ENCODE data around the gene UGT1A6. TPM values are rescaled to one million over a fixed set of nuclear protein-coding genes. Genes with fewer than 3 reads are reported as not detected.
"Not testable (repeated sequence)": the region's sequence is repeated elsewhere in the genome, so short reads cannot be mapped to it uniquely, and the experiment has no call there.

The UGT1A6 gene
- total RNA-seq, 1 donor from 2014 or later = not detected

DNA sequence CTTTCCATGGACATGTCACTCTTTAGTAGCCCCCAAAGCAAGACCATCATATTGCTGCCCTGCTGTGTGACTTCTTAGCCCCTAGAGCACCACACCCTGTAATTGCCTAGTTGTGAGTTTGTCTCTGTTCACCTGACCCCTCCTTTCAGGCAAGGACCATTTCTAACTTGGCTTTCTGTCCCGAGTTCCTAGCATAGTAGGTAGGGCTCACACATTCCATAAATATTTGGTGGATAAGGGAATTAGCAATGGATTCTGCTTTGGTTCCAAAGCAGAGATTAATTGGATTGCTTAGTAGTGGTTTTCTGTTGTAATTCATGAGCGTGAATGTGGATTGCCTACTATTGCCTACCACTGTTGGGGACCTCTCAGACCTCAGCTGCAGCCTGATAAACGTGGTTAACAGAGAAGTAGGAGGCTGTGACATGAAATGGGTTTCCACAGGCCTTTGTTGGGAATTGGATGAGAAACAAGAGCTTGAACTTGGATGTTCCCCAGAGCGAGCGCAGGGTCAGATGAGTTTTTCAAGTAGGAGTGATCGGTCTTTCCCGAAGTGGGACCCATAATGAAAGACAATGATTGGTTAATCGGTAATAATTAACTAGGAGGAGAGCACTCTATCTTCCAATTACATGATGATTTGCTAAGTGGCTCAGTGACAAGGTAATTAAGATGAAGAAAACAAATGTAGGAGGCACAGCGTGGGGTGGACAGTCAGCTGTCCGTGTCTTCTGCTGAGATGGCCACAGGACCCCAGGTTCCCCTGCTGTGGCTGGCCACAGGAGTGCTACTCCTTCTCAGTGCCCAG lies 54.0 kb downstream of the UGT1A6 start:
- DNase-seq (ENCODE audit: low spot score, unreplicated experiment) = no peak
- TF ChIP-seq CTCF (IDR thresholded peaks at IDR 0.05; ENCODE audit: unreplicated experiment) = no peak
- Mint-ChIP-seq H3K9me3 (ENCODE audit: low read depth) (peaks cover 33% of the 10 kb centered on the region), H3K27me3 (peaks cover 12% of the 10 kb centered on the region), H3K4me1 (ENCODE audit: low read depth) (peaks cover 4% of the 10 kb centered on the region), H3K27ac (no peak overlapping the region), H3K36me3 (ENCODE audit: insufficient read depth) (peaks cover 1% of the 10 kb centered on the region), H3K4me3 (ENCODE audit: low read depth) (no peak overlapping the region)

DNA sequence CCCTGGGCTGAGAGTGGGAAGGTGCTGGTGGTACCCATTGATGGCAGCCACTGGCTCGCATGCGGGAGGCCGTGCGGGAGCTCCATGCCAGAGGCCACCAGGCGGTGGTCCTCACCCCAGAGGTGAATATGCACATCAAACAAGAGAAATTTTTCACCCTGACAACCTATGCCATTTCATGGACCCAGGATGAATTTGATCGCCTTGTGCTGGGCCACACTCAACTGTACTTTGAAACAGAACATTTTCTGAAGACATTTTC lies 54.5 kb downstream of the UGT1A6 start:
- Mint-ChIP-seq H3K9me3 (ENCODE audit: low read depth) (peaks cover 38% of the 10 kb centered on the region), H3K4me3 (ENCODE audit: low read depth) (no peak overlapping the region)
- no peak for DNase-seq (ENCODE audit: low spot score, unreplicated experiment)

DNA sequence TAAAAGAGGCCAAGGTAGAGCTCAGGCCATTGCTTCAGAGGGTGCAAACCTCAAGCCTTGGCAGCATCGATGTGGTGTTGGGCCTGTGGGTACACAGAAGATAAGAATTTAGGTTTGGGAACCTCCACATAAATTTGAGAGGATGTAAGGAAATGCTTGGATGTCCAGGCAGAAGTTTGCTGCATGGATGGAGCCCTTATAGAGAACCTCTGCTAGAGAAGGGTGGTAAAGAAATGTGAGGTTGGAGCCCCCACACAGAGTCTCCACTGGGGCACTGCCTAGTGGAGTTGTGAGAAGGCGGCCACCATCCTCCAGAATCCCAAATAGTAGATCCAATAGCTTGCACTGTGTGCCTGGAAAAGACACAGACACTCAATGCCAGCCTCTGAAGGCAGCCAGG lies 58.0 kb downstream of the UGT1A6 start:
- DNase-seq (ENCODE audit: low spot score, unreplicated experiment); H3K4me3 Mint-ChIP-seq (ENCODE audit: low read depth); H3K4me1 Mint-ChIP-seq (ENCODE audit: low read depth); H3K36me3 Mint-ChIP-seq (ENCODE audit: insufficient read depth); H3K27ac Mint-ChIP-seq: not testable (repeated sequence)
- H3K27me3 Mint-ChIP-seq = peaks cover 12% of the 10 kb centered on the region
- peaks cover 45% of the 10 kb centered on the region for H3K9me3 Mint-ChIP-seq (ENCODE audit: low read depth)

More for the DNA sequence above, 54.5 kb downstream of the UGT1A6 start:
- Mint-ChIP-seq H3K27ac (no peak overlapping the region), H3K36me3 (ENCODE audit: insufficient read depth) (peaks cover 1% of the 10 kb centered on the region), H3K27me3 (peaks cover 12% of the 10 kb centered on the region), H3K4me1 (ENCODE audit: low read depth) (peaks cover 4% of the 10 kb centered on the region)
- no peak for TF ChIP-seq CTCF (IDR thresholded peaks at IDR 0.05; ENCODE audit: unreplicated experiment)

DNA sequence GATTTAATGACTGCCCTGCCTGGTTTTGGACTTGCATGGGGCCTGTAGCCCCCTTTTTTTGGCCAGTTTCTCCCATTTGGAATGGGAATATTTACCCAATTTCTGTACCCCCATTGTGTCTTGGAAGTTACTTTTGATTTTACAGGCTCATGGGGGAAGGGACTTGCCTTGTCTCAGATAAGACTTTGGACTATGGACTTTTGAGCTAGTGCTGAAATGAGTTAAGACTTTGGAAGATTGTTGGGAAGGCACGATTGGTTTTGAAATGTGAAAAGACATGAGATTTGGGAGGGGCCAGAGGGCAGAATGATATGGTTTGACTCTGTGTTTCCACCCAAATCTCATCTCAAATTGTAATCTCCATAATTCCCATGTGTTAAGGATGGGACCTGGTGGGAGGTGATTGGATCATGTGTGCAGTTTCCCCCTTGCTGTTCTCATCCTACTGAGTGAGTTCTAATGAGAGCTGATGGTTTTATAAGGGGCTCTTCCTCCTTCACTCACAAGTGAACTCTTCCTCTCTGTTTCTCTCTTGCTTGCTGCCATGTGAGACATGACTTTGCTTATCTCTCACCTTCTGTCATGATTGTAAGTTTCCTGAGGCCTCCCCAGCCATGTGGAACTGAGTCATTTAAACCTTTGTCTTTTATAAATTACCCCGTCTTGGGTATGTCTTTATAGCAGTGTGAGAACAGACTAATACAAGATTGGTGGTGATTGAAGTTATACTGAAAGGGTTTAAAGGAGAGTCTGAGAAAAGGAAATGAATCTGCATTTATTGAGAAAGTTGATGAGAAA lies 58.7 kb downstream of the UGT1A6 start:
- not testable (repeated sequence) for H3K27ac Mint-ChIP-seq; H3K36me3 Mint-ChIP-seq (ENCODE audit: insufficient read depth); H3K4me3 Mint-ChIP-seq (ENCODE audit: low read depth); H3K4me1 Mint-ChIP-seq (ENCODE audit: low read depth); DNase-seq (ENCODE audit: low spot score, unreplicated experiment)
- H3K27me3 Mint-ChIP-seq = peaks cover 12% of the 10 kb centered on the region
- peaks cover 45% of the 10 kb centered on the region for H3K9me3 Mint-ChIP-seq (ENCODE audit: low read depth)

DNA sequence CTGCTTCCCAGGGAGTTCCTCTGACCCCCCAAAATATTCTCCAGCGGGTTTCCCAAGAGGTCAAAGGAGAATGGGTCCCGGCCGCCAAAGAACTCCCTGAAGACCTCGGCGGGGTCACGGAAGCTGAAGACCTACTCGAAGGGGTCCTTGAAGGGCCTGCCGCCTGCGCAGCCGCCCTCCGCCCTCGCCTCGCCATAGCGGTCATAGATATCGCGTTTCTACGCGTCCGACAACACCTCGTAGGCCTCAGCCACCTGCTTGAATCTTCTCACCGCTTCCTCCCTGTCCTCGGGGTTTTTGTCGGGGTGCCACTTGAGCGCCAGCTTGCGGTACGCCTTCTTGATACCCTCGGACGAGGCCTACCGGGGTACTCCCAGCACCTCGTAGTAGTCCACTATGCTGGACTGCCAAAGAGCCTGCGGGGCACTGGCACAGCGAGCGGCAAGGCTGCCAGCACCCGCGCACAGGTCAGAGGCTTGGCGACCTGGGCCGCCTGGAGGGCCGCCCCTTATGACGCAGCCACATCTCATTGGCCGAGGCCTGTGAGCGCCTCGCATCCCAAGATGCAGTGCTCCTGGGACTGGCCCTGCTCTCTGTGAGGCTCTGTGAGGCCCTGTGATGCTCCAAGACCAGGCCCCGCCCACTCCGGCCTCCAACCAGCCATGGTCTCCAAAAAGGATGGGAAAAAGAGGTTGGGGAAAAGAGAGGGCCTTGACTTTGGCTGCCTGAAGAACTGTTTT lies 62.4 kb downstream of the UGT1A6 start:
- DNase-seq (ENCODE audit: low spot score, unreplicated experiment) = no peak
- H3K9me3 Mint-ChIP-seq (ENCODE audit: low read depth) = peaks cover 24% of the 10 kb centered on the region
- no peak overlapping the region for H3K4me3 Mint-ChIP-seq (ENCODE audit: low read depth)
- TF ChIP-seq CTCF (IDR thresholded peaks at IDR 0.05; ENCODE audit: unreplicated experiment) = no peak
- H3K27me3 Mint-ChIP-seq = no peaks in the 10 kb centered on the region
- peaks cover 4% of the 10 kb centered on the region for H3K4me1 Mint-ChIP-seq (ENCODE audit: low read depth)
- H3K36me3 Mint-ChIP-seq (ENCODE audit: insufficient read depth) = peaks cover 1% of the 10 kb centered on the region
- no peak overlapping the region for H3K27ac Mint-ChIP-seq

DNA sequence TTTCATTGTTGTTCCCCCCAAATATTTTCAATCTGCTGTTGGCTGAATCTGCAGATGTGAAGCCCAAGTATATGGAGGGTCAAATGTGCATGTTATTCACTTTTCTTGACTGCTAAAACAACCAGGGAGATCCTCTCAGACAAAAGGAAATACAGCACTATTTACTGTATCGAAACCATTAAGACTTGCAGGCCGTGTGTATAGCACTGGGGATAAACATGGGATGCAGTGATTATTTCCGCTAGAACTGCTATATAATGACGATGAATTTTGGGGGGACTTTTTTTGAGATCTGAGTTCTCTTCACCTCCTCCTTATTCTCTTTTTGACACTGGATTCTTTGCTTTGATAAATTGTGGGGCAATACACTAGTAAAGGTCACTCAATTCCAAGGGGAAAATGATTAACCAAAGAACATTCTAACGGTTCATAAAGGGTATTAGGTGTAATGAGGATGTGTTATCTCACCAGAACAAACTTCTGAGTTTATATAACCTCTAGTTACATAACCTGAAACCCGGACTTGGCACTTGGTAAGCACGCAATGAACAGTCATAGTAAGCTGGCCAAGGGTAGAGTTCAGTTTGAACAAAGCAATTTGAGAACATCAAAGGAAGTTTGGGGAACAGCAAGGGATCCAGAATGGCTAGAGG lies 63.9 kb downstream of the UGT1A6 start:
- Mint-ChIP-seq H3K4me3 (ENCODE audit: low read depth) (no peak overlapping the region), H3K9me3 (ENCODE audit: low read depth) (peaks cover 13% of the 10 kb centered on the region), H3K27me3 (no peaks in the 10 kb centered on the region), H3K36me3 (ENCODE audit: insufficient read depth) (no peaks in the 10 kb centered on the region), H3K4me1 (ENCODE audit: low read depth) (peaks cover 4% of the 10 kb centered on the region), H3K27ac (no peak overlapping the region)
- no peak for DNase-seq (ENCODE audit: low spot score, unreplicated experiment)
- no peak for TF ChIP-seq CTCF (IDR thresholded peaks at IDR 0.05; ENCODE audit: unreplicated experiment)

All from progenitor cell of endocrine pancreas (in vitro differentiated cells).